ENCODE measurements around the gene GLDN. TPM values are rescaled to one million over a fixed set of nuclear protein-coding genes. Genes with fewer than 3 reads are reported as not detected.

The GLDN gene
- total RNA-seq, 1 experiment from 2014 or later: 4.9 TPM

DNA sequence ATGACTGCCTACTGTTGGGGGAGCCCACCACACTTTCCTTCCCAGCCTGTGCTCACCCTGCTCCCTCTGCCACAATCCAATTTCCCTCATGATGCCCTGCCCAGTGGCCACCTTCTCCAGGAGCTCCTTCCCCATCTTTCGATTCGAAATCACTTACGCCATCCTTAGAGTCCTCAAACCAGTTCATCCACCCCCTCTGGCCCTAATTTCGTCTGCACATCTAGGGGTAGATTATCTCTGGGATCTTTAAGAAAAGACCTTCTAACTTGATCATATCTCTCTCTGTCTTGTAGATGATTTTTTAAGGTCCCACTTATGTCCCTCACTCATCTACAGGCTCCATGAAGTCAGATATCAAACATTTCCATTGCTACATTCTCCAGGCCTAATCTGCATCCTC lies 20.1 kb upstream of the GLDN start:
- DNase-seq (ENCODE audit: extremely low read depth, low read depth): no peak

- no peak for DNase-seq (ENCODE audit: extremely low read depth, low read depth)
Measured at GRCh38 chr15:51322621-51323296, 18.7 kb upstream of the GLDN start.

DNA sequence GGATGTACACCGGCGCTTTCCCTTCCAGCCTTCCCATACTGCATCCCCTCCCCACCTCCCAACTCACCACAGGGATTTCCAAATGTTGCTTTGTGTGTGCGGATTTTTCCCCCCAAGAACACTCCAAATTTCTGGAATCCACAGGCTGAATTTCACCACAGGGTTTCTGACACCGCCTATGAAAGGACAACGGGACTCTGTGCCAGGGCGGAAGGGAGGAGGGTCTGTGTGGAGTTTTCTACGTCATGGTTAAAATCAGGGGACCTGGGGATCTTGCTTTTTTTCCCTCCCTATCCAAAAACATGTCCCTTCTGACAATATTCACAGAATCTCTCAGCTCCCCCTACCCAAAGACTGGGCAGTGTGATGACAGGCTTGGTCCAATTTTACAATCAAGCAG lies 17.7 kb upstream of the GLDN start:
- no peak for DNase-seq (ENCODE audit: extremely low read depth, low read depth)

GRCh38 chr15:51325167-51325566 lies 16.3 kb upstream of the GLDN start:
- DNase-seq (ENCODE audit: extremely low read depth, low read depth): no peak

DNA sequence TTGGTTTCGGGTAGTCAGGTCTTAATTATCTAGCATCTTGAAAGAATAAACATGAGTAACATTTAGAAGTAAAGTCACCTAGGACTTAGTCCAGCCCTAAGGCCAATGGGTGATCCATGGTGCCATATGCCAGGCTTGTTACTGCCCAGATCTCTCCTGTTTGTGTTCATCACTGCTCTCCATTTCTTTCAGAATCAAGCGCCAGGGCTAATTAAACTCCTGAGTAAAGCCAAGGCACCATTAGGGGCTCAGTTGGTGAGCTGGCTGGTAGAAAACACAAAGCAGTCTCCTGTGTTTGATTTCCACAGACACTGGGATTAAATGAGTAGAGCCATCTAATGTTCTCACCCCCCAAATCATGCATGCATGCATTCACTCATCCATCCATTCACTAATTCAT lies 14.4 kb upstream of the GLDN start:
- DNase-seq (ENCODE audit: extremely low read depth, low read depth): no peak

GRCh38 chr15:51328926-51329325 lies 12.5 kb upstream of the GLDN start:
- DNase-seq (ENCODE audit: extremely low read depth, low read depth): no peak

DNA sequence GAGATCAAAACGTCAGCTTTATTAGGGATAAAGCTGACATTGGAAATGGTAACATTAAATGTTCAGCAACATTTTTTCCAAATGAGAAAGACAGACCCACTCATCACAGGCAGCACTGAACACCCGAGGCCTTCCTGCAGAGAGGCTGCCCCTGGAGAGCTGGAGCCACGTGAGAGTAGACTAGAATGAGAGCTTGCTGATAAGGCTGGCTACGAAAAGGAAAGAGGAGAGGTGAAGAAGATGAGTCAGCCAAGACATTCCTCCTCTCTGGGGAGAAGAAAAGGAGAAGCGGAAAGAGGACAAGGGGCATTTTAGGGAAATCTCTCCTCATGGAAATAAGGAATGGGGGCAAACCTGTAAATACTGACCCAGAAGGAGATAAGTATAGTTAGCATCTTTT lies 10.3 kb upstream of the GLDN start:
- no peak for DNase-seq (ENCODE audit: extremely low read depth, low read depth)

DNA sequence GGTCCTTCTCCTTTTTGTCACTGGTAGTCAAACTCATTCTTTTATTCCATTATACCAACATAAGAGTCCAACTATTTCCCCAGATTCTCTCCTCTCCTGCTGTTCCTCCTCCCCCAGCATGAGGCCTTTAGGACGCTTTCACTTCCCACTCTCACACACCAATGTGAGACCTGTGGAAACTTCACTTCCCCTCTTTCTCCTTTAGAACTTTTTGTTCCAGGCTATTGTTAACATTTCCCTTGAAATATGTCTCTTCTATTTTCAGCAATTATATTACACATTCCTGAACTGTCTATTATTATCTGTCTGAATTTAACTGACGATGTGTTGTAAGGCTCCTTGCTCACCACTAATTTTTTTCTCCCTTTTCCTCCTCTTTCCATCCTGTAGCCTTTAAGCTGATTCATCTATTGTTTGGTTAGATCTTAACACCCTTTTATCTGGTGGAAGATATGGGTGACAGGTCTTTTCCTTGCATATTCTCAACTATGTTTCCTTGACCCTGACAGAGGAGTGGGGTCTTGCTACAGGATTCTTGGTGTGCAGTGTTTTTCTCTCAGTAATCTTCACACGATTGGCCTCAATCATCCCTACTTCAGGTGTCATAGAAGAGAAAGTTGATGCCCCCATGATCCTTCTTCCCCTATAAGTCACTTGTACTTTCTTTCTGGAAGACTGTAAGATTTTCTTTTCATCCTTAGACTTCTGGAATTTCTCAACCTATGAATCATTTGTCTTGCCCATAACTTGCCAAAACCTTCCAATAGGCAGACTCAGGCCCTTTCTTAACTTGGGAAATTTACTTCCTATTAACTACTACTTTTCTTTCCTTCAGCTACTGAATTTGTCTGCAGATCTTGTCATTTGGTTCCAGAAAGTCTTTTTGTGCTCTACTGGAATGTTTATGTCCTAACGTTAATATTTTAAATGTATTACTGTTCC lies 9.0 kb upstream of the GLDN start:
- DNase-seq (ENCODE audit: extremely low read depth, low read depth): no peak

DNA sequence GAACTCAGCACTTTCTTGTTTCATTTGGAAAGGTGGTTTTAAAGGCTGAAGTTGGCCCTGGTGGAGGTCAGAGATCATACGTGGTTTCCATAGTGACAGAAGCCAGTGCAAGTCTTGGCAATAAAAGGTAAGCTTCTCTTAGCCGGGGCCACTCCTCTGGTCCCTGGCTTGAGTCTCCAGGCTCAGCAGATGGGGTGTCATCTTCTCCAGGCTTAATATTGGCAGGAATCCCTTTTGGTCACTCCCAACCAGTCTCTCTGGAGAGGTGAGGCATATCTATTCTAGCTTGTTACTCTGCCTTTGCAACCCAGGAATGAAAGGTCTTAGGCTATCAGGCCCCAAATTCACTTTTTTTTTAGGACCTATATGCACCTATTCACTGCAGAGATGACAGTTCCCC lies 7.9 kb upstream of the GLDN start:
- no peak for DNase-seq (ENCODE audit: extremely low read depth, low read depth)

GRCh38 chr15:51334011-51334451 lies 7.4 kb upstream of the GLDN start:
- DNase-seq (ENCODE audit: extremely low read depth, low read depth): no peak

- DNase-seq (ENCODE audit: extremely low read depth, low read depth): no peak
Measured at GRCh38 chr15:51335087-51335486, 6.4 kb upstream of the GLDN start.

- DNase-seq (ENCODE audit: extremely low read depth, low read depth): no peak
Measured at GRCh38 chr15:51335538-51336410, 5.7 kb upstream of the GLDN start.

GRCh38 chr15:51338496-51338895 lies 3.0 kb upstream of the GLDN start, which contains the start of gene CYP19A1:
TSS of gene CYP19A1 (minus strand) at chr15:51338596. CDS start at chr15:51242912, 95,684 bp downstream.
- DNase-seq (ENCODE audit: extremely low read depth, low read depth): no peak

DNA sequence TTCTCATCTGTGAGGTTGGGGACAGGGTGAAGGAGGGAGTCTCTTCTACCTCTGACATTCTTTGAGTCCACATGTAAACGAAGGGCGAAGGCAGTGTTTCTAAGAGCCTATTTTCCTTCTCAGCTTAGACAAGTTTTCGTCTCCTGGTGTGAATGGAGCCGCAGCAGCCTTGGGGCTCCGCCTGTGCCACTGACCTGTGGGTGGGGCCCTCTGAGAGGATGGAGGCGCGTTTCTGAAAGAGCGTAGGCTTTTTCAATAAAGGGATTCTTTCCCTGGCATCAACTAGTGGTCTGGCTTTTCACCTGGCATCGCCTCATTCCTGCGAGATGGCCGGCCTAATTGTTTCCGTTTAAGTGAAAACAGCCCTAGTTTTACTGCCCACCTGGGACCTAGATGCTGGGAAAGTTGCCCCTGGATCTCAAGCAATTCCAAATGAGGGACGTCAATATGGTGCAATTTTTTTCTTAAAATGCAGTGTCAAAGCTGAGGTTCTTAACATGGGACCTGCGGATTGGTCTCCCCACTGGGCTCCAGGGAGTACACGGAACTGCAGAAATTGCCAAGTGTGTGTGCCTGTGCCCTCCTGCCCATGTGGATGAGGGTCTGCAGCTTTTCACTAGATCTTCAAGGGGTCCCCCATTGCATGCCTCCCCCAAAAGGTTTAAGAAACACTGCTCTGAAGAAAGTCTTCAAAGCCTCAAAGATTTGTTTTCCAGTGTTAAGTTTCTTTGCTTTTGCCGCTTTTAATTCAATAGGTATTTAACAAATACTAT lies 958 bp downstream of the GLDN start:
- DNase-seq (ENCODE audit: extremely low read depth, low read depth): no peak

DNA sequence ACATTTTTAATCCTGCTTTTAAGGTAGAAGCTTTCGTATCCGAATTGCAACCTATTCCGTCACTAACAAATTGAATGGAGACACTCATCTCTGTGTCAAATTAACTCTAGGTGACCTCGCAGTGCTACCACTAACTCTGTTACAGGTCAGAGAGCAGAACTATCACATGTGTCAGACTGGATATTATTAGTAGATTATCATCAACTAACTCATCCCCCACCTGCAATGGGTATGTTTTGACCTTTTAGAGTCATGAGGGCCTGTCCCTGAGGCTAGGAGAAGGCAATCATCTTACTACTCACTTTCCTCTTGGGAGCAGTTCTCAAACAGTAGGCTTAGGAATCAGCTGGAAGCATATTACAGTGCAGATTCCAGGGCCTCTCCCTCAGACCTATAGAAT lies 2.0 kb downstream of the GLDN start:
- no peak for DNase-seq (ENCODE audit: extremely low read depth, low read depth)

GRCh38 chr15:51346136-51346535 lies 4.7 kb downstream of the GLDN start:
- DNase-seq (ENCODE audit: extremely low read depth, low read depth): no peak

GRCh38 chr15:51348688-51349087 lies 7.2 kb downstream of the GLDN start:
- no peak for DNase-seq (ENCODE audit: extremely low read depth, low read depth)

DNA sequence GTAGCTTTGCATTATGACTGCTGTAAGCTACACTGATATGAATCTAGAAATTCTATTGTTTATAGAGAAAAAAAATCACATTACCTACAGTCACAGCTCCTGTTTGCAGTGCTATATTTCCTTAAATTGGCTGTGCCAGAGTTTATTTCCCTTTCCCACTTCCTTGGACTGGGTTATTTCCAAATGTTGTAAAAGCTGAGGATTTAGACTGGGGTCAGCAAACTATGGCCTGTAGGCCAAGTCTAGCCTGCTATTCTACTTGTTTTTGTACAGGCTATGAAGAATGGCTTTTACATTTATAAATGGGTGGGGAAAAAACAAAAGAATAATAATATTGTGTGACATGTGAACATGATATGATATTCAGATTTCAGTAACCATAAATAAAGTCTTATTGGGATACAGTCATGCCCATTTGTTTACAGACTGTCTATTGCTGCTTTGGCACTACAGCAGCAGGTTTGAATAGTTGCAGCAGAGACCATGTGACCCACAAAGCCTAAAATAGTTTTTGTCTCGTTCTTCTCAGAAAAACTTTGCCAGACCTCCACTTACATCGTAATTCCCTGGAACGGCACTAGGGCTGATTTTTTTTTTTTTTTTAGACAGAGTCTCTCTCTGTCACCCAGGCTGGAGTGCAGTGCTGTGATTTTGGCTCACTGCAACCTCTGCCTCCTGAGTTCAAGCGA lies 7.8 kb downstream of the GLDN start:
- DNase-seq (ENCODE audit: extremely low read depth, low read depth): no peak

GRCh38 chr15:51350723-51351122 lies 9.3 kb downstream of the GLDN start:
- DNase-seq (ENCODE audit: extremely low read depth, low read depth): no peak

DNA sequence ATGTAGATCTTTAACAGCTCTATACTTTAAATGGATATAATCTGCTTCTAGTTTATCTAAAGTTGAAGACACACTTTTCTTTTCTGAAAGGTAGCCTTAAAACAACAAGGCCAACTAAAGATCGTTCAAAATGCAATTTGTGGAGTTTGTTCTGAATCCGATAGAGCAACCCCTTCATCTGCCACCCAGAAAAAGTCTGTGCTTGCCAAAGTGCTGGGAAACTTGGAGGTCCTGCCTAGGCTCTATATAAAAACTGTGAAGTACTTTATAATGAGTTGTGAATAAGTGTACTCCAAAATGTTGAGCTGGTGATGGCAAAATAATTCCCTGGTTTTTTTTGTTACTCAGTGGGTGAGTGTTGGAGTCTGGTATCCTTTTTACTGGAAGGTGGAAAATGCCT lies 12.5 kb downstream of the GLDN start:
- DNase-seq (ENCODE audit: extremely low read depth, low read depth): no peak

All from NCI-H460 (cell line).